Trophoblast cell (in vitro differentiated cells and primary cell): ENCODE measurements around the gene FRAS1.

Experiments used
- DNase-seq, 2 donors: peaks; one replicate each; pipeline ENCODE4 v3.0.0-alpha.2; 2016
- H2AFZ ChIP-seq: 2 replicates; pipeline ENCODE4 v1.6.1; 2013; ENCODE audit warnings: low read length, moderate library complexity, mild to moderate bottlenecking; ENCODE audit not compliant: insufficient read depth, poor library complexity
- H2AK5ac ChIP-seq: 2 replicates; pipeline ENCODE4 v1.6.1; 2013; ENCODE audit warnings: mild to moderate bottlenecking, low read length
- H2BK120ac ChIP-seq: 2 replicates; pipeline ENCODE4 v1.6.1; 2013; ENCODE audit warnings: low read length, mild to moderate bottlenecking, moderate library complexity; ENCODE audit not compliant: insufficient read depth, poor library complexity
- H2BK12ac ChIP-seq: 2 replicates; pipeline ENCODE4 v1.6.1; 2013; ENCODE audit warnings: mild to moderate bottlenecking, low read length, moderate library complexity
- H2BK5ac ChIP-seq: 2 replicates; pipeline ENCODE4 v1.6.1; 2013; ENCODE audit warnings: low read length, low read depth, moderate library complexity, mild to moderate bottlenecking; ENCODE audit not compliant: poor library complexity
- H3K14ac ChIP-seq: 2 replicates; pipeline ENCODE4 v1.6.1; 2013; ENCODE audit warnings: mild to moderate bottlenecking, low read length
- H3K18ac ChIP-seq: 2 replicates; pipeline ENCODE4 v1.6.1; 2013; ENCODE audit warnings: mild to moderate bottlenecking, low read length
- H3K23ac ChIP-seq: 2 replicates; pipeline ENCODE4 v1.6.1; 2013; ENCODE audit warnings: low read length
- H3K27ac ChIP-seq: 2 replicates; pipeline ENCODE4 v1.5.1; 2013; ENCODE audit warnings: low read depth, mild to moderate bottlenecking, inconsistent platforms, low read length, moderate library complexity
- H3K27me3 ChIP-seq: 2 replicates; pipeline ENCODE4 v1.6.1; 2013; ENCODE audit warnings: inconsistent platforms, mild to moderate bottlenecking, low read length, moderate library complexity; ENCODE audit not compliant: insufficient read depth
- H3K36me3 ChIP-seq, 2 experiments: 1 replicate in 1 of 2; 2 replicates in 1 of 2; pipeline ENCODE4 v1.6.1; 2013; ENCODE audit warnings: low read length in 2 of 2, mild to moderate bottlenecking in 2 of 2, moderate library complexity in 1 of 2; ENCODE audit not compliant: insufficient read depth in 2 of 2, control insufficient read depth in 1 of 2
- H3K4ac ChIP-seq: 2 replicates; pipeline ENCODE4 v1.6.1; 2013; ENCODE audit warnings: low read depth, mild to moderate bottlenecking, low read length, moderate library complexity
- H3K4me1 ChIP-seq, 2 experiments: 1 replicate in 1 of 2; 2 replicates in 1 of 2; pipeline ENCODE4 v1.6.1; 2013; ENCODE audit warnings: low read length in 2 of 2, mild to moderate bottlenecking in 2 of 2, moderate library complexity in 1 of 2; ENCODE audit not compliant: insufficient read depth in 2 of 2, control insufficient read depth in 1 of 2
- H3K4me2 ChIP-seq: 2 replicates; pipeline ENCODE4 v1.6.1; 2013; ENCODE audit warnings: inconsistent platforms, mild to moderate bottlenecking, low read length, moderate library complexity
- H3K4me3 ChIP-seq: 2 replicates; pipeline ENCODE4 v1.5.1; 2013; ENCODE audit warnings: mild to moderate bottlenecking, low read depth, low read length, inconsistent platforms
- H3K79me1 ChIP-seq: one replicate; pipeline ENCODE4 v1.6.1; 2013; ENCODE audit warnings: low read length
- H3K79me2 ChIP-seq: 2 replicates; pipeline ENCODE4 v1.6.1; 2013; ENCODE audit warnings: low read length, mild to moderate bottlenecking; ENCODE audit not compliant: control insufficient read depth, insufficient read depth, poor library complexity
- H3K9ac ChIP-seq: 2 replicates; pipeline ENCODE4 v1.6.1; 2013; ENCODE audit warnings: mild to moderate bottlenecking, low read length
- H3K9me3 ChIP-seq: 2 replicates; pipeline ENCODE4 v1.6.1; 2013; ENCODE audit warnings: low read depth, mild to moderate bottlenecking, control low read depth, inconsistent platforms, low read length; ENCODE audit not compliant: insufficient read depth
- H4K12ac ChIP-seq: 2 replicates; pipeline ENCODE4 v1.6.1; 2013; ENCODE audit warnings: low read depth, mild to moderate bottlenecking, low read length, moderate library complexity
- H4K8ac ChIP-seq: 2 replicates; pipeline ENCODE4 v1.6.1; 2013; ENCODE audit warnings: low read depth, mild to moderate bottlenecking, low read length, moderate library complexity
- H4K91ac ChIP-seq: one replicate; pipeline ENCODE4 v1.6.1; 2013; ENCODE audit warnings: low read depth, mild to moderate bottlenecking, low read length, moderate library complexity
- WGBS: extraction: QIAGEN DNeasy Blood & Tissue Kit; methylation state at CpG from one replicate; pipeline ENCODE4 v1.1.7; 2013; ENCODE audit warnings: missing lambda C conversion rate; ENCODE audit not compliant: insufficient read length, insufficient coverage; ENCODE audit errors: extremely low coverage; 5-methylcytosine and 5-hydroxymethylcytosine counted together

FRAS1 gene

DNA sequence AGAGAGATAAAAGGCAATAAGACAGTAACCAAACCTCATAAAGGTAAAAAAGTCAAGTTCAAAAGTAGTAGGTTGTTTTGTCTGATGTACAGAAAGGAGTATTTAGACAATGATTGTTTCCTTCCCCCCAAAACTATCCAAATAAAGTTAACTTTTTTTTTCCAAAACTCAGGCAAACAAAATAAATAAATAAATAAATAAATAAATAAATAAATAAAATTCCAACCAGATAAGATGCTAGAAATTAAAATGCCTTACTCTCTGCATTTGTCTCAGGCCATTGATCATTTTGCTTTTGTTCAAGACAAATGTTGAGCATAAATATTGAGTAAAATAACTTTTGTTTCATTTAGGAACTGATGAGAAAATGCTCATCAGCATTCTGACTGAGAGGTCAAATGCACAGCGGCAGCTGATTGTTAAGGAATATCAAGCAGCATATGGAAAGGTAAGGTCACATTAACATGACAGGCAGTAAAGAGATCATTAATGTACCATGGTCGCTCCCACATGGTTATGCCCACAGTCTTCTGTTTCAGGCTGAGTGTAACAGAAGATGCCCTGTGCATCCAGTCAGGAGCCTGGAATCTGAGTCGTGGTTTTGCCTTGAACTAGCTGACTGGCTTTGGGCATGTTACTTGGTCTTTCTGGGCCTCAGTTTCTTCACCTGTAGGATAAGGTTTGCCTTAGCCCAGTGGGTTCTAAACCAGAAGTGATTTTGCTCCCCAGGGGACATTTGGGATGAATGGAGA, 521.7 kb downstream of the FRAS1 start:
- Histone ChIP-seq H3K4me2 (no peak overlapping the region), H4K91ac (no peak overlapping the region), H3K9ac (no peak overlapping the region), H2AK5ac (no peak overlapping the region), H3K36me3 (peaks cover 26 to 44% of the 10 kb centered on the region in 2 experiments), H3K23ac (no peak overlapping the region), H3K27me3 (no peaks in the 10 kb centered on the region), H2BK5ac (no peak overlapping the region), H3K4ac (no peak overlapping the region), H3K4me3 (no peak overlapping the region), H2BK120ac (no peak overlapping the region), H3K79me2 (peaks cover 2% of the 10 kb centered on the region), H3K9me3 (no peaks in the 10 kb centered on the region), H2BK12ac (no peak overlapping the region), H4K12ac (no peak overlapping the region), H3K14ac (no peak overlapping the region), H4K8ac (no peak overlapping the region), H3K79me1 (no peaks in the 10 kb centered on the region), H2AFZ (no peak overlapping the region), H3K4me1 (no peaks in the 10 kb centered on the region), H3K27ac (no peak overlapping the region), H3K18ac (no peak overlapping the region)
- no peak for DNase-seq
- no CpG with 5 or more reads among the region's 3 CpGs for WGBS

DNA sequence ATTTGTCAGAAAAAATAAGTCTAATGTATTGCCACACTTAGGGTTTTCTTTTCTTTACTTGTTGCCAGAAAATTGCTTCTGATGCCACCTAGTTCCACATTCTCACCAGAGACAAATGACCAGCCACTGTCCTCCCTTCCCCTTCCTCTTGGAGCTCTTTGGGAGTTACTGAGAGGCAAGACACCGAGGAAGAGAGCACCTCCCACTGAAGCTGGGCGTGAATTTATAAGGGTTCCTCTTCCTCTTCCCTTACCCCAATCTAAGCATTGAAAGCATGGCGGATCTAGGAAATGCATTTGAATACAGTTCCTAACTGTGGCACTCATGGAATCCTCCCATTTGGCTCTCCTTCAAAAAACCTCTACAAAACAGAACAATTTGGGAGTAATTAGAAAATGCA, 524.5 kb downstream of the FRAS1 start:
- no peaks in the 10 kb centered on the region for H3K27me3 ChIP-seq
- H2BK12ac ChIP-seq = no peak overlapping the region
- no peak overlapping the region for H4K12ac ChIP-seq
- no peaks in the 10 kb centered on the region for H3K79me1 ChIP-seq
- no peak overlapping the region for H3K4me3 ChIP-seq
- no peak overlapping the region for H3K4ac ChIP-seq
- no CpG with 5 or more reads among the region's 3 CpGs for WGBS
- no peak overlapping the region for H3K27ac ChIP-seq
- H3K4me2 ChIP-seq = no peak overlapping the region
- no peak overlapping the region for H3K14ac ChIP-seq
- no peak overlapping the region for H2BK120ac ChIP-seq
- no peaks in the 10 kb centered on the region for H3K4me1 ChIP-seq
- no peak overlapping the region for H3K23ac ChIP-seq
- no peak overlapping the region for H4K8ac ChIP-seq
- H4K91ac ChIP-seq = no peak overlapping the region
- H3K9me3 ChIP-seq = no peaks in the 10 kb centered on the region
- H2AFZ ChIP-seq = no peak overlapping the region
- peaks cover 2% of the 10 kb centered on the region for H3K79me2 ChIP-seq
- H2BK5ac ChIP-seq = no peak overlapping the region
- H2AK5ac ChIP-seq = no peak overlapping the region
- no peak for DNase-seq
- H3K18ac ChIP-seq = no peak overlapping the region
- H3K36me3 ChIP-seq = peaks cover 23 to 51% of the 10 kb centered on the region in 2 experiments
- no peak overlapping the region for H3K9ac ChIP-seq

DNA sequence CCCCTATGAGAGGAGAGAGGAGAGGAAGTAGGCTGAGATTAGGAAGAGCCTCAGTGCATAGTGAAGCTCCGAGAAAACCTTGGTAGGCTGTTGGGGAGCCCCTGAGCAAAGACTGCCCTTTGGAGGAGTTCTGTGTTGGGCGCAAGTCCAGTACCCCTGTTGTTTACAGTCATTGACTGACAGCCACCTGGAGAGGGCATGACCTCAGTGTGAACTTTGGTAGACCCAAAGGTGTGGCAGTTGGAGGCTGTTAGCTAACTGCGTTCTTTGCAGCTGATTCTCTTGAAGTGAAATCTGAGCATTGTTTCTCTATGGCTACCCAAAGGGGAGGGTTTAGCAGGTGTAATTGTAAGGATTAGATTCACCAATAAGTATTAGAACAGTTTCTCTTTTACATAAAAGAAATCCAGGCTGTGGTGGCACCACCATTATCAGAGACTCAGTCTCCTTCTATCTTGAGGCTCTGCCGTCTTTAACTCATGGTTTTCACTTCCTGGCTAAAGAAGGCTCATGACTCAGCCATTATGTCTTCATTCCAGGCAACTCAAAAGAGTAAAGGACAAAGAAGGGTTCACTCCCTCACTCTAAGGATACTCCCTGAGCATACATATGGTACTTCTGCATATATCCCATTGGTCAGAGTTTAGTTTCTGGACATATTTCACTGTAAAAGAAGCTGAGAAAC, 527.9 kb downstream of the FRAS1 start:
- no peak overlapping the region for H3K4me2 ChIP-seq
- no peak overlapping the region for H2BK120ac ChIP-seq
- no peaks in the 10 kb centered on the region for H3K4me1 ChIP-seq
- no peak overlapping the region for H2AFZ ChIP-seq
- peaks cover 27 to 63% of the 10 kb centered on the region in 2 experiments for H3K36me3 ChIP-seq
- DNase-seq = no peak
- H3K4ac ChIP-seq = no peak overlapping the region
- H4K91ac ChIP-seq = no peak overlapping the region
- no peak overlapping the region for H3K9ac ChIP-seq
- no peak overlapping the region for H2AK5ac ChIP-seq
- H3K14ac ChIP-seq = no peak overlapping the region
- no peak overlapping the region for H2BK12ac ChIP-seq
- no peaks in the 10 kb centered on the region for H3K27me3 ChIP-seq
- no peaks in the 10 kb centered on the region for H3K79me1 ChIP-seq
- H3K4me3 ChIP-seq = no peak overlapping the region
- H4K8ac ChIP-seq = no peak overlapping the region
- WGBS = no CpG with 5 or more reads among the region's 4 CpGs
- H3K18ac ChIP-seq = peak overlapping the region; percentile 46
- H4K12ac ChIP-seq = no peak overlapping the region
- H3K79me2 ChIP-seq = no peaks in the 10 kb centered on the region
- no peak overlapping the region for H3K27ac ChIP-seq
- H3K23ac ChIP-seq = no peak overlapping the region
- no peaks in the 10 kb centered on the region for H3K9me3 ChIP-seq
- H2BK5ac ChIP-seq = no peak overlapping the region

DNA sequence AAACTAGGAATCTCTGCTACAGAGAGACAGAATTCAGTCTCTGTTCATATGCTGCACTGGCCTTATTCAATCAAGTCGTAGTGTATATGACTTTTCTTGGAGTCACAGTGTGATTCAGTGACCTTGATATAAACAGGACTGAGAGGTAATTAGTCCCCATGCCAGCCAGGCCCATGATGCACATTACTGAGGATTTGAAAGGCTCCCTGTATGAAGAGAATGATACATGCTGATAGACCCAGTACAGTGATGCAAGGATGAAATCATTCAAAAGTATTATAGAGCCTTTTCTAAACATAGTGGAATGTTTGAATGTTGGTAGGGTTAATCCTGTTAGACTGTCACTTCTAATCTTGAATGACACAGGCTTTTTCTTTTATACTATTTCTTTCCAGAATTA, 528.5 kb downstream of the FRAS1 start:
- Histone ChIP-seq H2BK5ac (no peak overlapping the region), H2AFZ (no peak overlapping the region), H3K4me2 (no peak overlapping the region), H3K4me1 (no peaks in the 10 kb centered on the region), H3K27me3 (no peaks in the 10 kb centered on the region), H3K27ac (no peak overlapping the region), H2BK12ac (no peak overlapping the region), H3K36me3 (peaks cover 27 to 64% of the 10 kb centered on the region in 2 experiments), H3K4ac (no peak overlapping the region), H4K8ac (no peak overlapping the region), H2BK120ac (no peak overlapping the region), H3K9me3 (no peaks in the 10 kb centered on the region), H3K18ac (no peak overlapping the region), H2AK5ac (no peak overlapping the region), H4K12ac (no peak overlapping the region), H3K9ac (no peak overlapping the region), H3K4me3 (no peak overlapping the region), H3K79me2 (no peaks in the 10 kb centered on the region), H3K79me1 (no peaks in the 10 kb centered on the region), H3K23ac (no peak overlapping the region), H4K91ac (no peak overlapping the region), H3K14ac (no peak overlapping the region)
- no peak for DNase-seq
- WGBS = no CpG with 5 or more reads among the region's 1 CpG
